GM18909 (cell line): ENCODE results near the gene EBLN1.
A peak's percentile ranks its signal among the peaks of the same experiment; 100 is the strongest.
"Not testable (repeated sequence)": the region's sequence is repeated elsewhere in the genome, so short reads cannot be mapped to it uniquely, and the experiment has no call there.

Source experiments
- ATAC-seq: cut with Tn5 transposase; IDR thresholded peaks from one replicate; pipeline ENCODE4 v1.9.1; 2021; ENCODE audit warnings: mild to moderate bottlenecking; ENCODE audit not compliant: unreplicated experiment, poor library complexity

The EBLN1 gene

DNA sequence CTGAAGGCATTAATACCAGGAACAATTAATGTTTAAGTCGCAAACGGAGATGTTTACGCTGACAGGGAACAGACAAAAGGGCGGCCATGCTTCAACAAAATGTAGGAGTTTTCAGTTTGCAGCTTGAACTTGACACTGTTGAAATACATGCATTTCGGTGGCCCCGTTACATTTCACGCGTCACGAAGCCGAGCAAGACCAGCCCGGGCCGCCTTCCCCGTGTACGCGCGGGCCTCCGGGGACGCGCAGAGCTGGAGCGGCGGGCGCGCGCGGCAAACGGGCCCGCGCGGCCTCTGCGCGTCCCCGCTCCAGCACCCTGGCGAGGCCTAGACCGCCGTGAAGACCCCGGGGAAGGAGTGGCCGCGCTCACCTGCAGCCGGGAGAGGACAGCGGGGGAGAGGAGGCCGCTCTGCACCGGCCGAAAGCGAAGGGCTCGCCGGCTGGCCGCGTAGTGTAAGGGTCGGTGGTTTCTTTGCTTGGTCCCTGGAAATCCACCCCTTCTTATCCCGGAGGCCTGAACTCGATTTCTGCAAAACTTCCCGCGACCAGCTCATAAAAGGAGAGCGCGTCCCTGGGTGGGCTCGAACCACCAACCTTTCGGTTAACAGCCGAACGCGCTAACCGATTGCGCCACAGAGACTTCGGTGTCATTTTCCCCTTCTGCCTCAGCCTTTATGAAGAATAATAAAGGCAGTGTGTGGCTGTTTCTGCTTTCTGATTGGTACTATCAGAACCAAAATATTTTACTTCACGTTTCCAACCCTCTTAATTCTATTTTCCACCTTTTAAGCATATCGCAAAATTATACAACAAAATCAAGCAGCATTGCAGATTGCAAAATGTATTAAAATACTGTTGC, 11.4 kb upstream of the EBLN1 start:
- ATAC-seq, result peak; percentile 88

- no peak for ATAC-seq
These were observed 10.5 kb upstream of the EBLN1 start for GRCh38 chr10:22228167-22228938.

GRCh38 chr10:22226599-22226998, 8.8 kb upstream of the EBLN1 start:
- ATAC-seq, result no peak

DNA sequence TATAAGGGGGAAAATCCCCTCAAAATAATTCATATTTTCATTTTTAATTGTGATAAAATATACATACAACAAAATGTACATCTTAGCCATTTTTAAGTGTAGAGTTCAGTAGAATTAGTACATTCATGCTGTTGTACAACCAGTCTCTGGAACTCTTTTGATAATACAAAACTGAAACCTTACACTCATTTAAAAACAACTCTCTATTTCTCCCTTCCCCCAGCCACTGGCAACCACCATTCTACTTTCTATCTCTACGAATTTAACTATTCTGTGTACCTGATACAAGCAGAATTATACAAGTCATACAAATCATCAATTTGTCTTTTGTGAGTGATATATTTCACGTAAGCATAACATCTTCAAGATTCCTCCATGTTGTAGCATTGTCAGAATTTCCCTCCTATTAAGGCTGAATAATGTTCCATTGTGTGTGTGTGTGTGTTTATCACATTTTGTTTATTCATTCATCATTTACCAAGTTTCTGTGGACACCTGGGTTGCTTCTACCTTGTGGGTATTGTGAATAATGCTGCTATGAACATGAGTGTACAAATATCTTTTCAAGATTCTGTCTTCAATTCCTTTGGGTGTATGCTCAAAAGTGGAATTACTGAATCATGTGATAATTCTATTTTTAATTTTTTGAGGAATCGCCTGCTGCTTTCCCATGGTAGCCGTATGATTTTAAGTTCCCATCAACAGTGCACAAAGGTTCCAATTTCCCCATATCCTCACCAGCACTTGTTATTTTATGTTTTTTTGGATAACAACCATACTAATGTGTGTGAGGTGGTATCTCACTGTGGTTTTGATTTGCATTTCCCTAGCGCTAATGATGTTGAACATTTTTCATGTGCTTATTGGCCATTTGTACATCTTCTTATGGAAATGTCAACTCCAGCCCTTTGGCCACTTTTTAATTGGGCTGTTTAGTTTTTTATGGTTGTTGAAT, 4.7 kb upstream of the EBLN1 start:
- ATAC-seq, result no peak

DNA sequence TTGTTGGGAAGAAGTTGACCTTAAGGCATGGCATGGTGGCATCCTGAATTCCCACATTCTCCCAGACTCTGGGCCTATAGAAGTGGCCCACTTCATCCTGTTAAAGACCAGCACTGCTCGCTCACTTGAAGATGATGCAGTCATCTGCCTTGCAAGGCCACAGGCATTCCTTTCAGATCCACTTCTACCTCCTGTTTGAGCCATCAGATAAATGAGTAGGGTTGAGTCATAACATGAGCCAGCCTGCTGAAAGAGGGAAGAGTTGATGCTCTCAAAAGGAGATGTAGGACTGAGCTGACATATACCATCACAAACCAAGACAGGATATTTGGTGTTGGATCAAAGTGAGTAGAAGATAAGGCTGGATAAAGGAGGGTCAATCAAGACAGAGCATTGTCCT, 1.5 kb upstream of the EBLN1 start:
- no peak for ATAC-seq

DNA sequence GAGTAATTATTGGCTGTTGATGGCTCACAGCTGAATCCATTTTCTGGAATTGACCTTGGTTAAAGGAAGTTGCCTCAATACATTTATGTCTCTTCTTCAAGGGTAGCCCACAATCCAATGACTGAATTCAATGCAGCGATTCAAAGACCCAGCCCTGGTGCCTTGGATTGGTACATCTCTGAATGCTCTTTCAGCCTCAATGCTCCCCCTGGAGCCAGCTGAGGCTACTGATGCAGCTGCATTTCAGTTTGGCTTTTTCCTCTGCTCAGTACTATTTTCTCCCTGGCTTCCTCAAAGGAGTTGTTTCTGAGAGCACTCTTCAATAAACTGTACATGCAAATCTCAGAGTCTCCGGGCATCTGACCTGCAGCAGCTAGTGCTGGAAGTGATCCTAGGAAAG, 633 bp upstream of the EBLN1 start:
- no peak for ATAC-seq

DNA sequence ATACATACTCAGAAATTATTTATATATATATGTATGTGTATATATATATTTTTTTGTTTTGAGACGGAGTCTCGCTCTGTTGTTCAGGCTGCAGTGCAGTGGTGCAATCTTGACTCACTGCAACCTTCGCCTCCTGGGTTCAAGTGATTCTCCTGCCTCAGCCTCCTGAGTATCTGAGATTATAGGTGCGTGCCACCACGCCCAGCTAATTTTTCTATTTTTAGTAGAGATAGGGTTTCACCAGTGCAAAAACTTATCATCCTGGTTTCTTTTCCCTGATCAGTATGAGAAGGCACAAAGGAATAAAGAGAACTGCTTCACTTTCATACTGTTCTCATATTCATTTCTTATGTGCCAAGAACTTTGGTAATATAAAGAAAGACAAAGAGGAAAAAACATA, 731 bp downstream of the EBLN1 start:
- ATAC-seq, result not testable (repeated sequence)

GRCh38 chr10:22210267-22210666, 7.5 kb downstream of the EBLN1 start:
- ATAC-seq, result no peak

GRCh38 chr10:22193945-22194344, 23.9 kb downstream of the EBLN1 start:
- ATAC-seq, result no peak

DNA sequence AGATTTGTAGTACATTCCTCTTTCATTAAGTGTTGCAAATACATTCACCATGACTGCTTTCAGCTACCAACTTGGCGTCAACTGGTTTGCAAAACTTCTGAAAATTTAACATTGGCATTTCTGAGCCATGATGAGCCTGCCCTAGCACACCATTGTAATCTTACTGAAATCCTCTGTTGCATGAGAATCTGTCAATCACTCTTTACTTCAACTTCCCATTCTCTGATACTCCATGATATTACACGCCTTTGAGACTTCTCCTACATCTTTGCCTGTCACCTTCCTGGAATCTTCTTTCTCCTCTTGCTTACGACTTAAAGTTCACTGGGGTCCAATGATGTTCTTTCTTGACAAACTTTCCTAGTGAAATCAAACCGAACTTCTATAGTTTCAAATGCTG, 32.2 kb downstream of the EBLN1 start:
- no peak for ATAC-seq

DNA sequence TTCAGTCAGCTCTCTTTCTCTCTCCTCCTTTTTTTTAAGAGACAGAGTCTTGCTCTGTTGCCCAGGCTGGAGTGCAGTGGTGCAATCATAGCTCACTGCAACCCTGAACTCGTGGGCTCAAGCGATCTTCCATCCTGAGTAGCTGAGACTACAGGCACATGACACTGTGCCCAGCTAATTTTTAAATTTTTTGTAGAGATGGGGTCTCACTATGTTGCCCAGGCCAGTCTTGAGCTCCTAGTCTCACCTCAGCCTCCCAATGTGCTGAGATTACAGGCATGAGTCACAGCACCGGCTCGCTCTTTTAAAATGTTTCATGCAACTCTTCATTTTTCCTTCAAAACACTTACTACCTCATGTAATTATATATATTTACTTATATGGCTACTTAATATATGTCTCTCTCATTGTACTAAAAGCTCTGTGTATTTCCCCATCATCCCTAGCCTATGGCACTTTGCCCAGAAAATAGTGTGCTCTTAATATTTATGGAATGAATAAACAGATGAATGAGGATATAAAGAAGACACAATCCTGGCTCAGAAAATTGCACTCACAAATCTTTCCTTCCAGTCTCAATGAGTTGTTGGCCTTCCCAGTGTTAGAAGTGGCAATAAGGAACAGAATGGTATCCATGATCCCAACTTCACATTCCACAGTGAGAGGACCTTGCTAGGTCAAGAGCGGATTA, 33.9 kb downstream of the EBLN1 start:
- ATAC-seq, result no peak

GRCh38 chr10:22180724-22181123, 37.1 kb downstream of the EBLN1 start:
- no peak for ATAC-seq

GRCh38 chr10:22174442-22174841, 43.4 kb downstream of the EBLN1 start:
- ATAC-seq, result no peak

- no peak for ATAC-seq
These were observed 46.7 kb downstream of the EBLN1 start for GRCh38 chr10:22171131-22171530.

- ATAC-seq, result no peak
These were observed 47.2 kb downstream of the EBLN1 start for GRCh38 chr10:22170582-22170981.

GRCh38 chr10:22159979-22160378, 57.8 kb downstream of the EBLN1 start:
- no peak for ATAC-seq

- no peak for ATAC-seq
These were observed 58.6 kb downstream of the EBLN1 start for GRCh38 chr10:22159180-22159579.
